GM23338 (cell line): ENCODE results near the gene SANBR. TPM values are rescaled to one million over a fixed set of nuclear protein-coding genes. Genes with fewer than 3 reads are reported as not detected.

Experiments used
- ATAC-seq: fragments of 200-7000 bp; cut with Tn5 transposase; 3 replicates; pipeline ENCODE4 v1.9.1; 2020
- DNase-seq: peaks from one replicate; pipeline ENCODE4 v3.0.0-alpha.2; 2015; ENCODE audit warnings: low spot score
- H2AFZ ChIP-seq: fragments of 200-600 bp; sonication (generic); 2 replicates; pipeline ENCODE4 v1.8.0; 2016; ENCODE audit warnings: antibody characterized with exemption, mild to moderate bottlenecking, moderate library complexity
- H3F3A ChIP-seq: fragments of 200-600 bp; sonication (generic); replicated peaks from 2 replicates; pipeline ENCODE4 v1.8.0; 2017; ENCODE audit warnings: antibody characterized with exemption, mixed run types, low read depth
- H3K27ac ChIP-seq: fragments of 200-600 bp; sonication (generic); 2 replicates; pipeline ENCODE4 v1.6.1; 2016; ENCODE audit warnings: low read depth
- H3K27me3 ChIP-seq: fragments of 200-600 bp; sonication (generic); 2 replicates; pipeline ENCODE4 v1.8.0; 2016; ENCODE audit warnings: mild to moderate bottlenecking, mixed run types, moderate library complexity; ENCODE audit not compliant: insufficient read depth
- H3K36me3 ChIP-seq: fragments of 200-600 bp; sonication (generic); 2 replicates; pipeline ENCODE4 v1.8.0; 2016; ENCODE audit warnings: mild to moderate bottlenecking; ENCODE audit not compliant: insufficient read depth
- H3K4me1 ChIP-seq: fragments of 200-600 bp; sonication (generic); 2 replicates; pipeline ENCODE4 v1.8.0; 2016; ENCODE audit warnings: mild to moderate bottlenecking, moderate library complexity; ENCODE audit not compliant: insufficient read depth
- H3K4me2 ChIP-seq: fragments of 200-600 bp; sonication (generic); 2 replicates; pipeline ENCODE4 v1.7.1; 2017; ENCODE audit warnings: mixed run types
- H3K4me3 ChIP-seq: fragments of 200-600 bp; sonication (generic); 2 replicates; pipeline ENCODE4 v1.6.1; 2016; ENCODE audit warnings: mixed run types
- H3K79me2 ChIP-seq: fragments of 200-600 bp; sonication (generic); replicated peaks from 2 replicates; pipeline ENCODE4 v1.8.0; 2017; ENCODE audit warnings: mild to moderate bottlenecking; ENCODE audit not compliant: insufficient read depth
- H3K9me2 ChIP-seq: fragments of 200-600 bp; sonication (generic); 2 replicates; pipeline ENCODE4 v1.8.0; 2017; ENCODE audit not compliant: insufficient read depth
- H4K20me1 ChIP-seq: fragments of 200-600 bp; sonication (generic); replicated peaks from 2 replicates; pipeline ENCODE4 v1.8.0; 2017; ENCODE audit warnings: mild to moderate bottlenecking; ENCODE audit not compliant: insufficient read depth
- H3K27ac Mint-ChIP-seq: 2 replicates; pipeline ENCODE4 v1.8.0; 2020; ENCODE audit warnings: inconsistent platforms, mild to moderate bottlenecking, moderate library complexity, mixed read lengths
- H3K27me3 Mint-ChIP-seq: 3 replicates; pipeline ENCODE4 v1.8.0; 2022; ENCODE audit warnings: low read depth, mild to moderate bottlenecking, moderate library complexity, mixed read lengths, inconsistent platforms; ENCODE audit not compliant: insufficient read depth, poor library complexity
- H3K36me3 Mint-ChIP-seq: 3 replicates; pipeline ENCODE4 v1.8.0; 2021; ENCODE audit warnings: low read depth, mild to moderate bottlenecking, inconsistent platforms, moderate library complexity, mixed read lengths
- H3K4me1 Mint-ChIP-seq: 3 replicates; pipeline ENCODE4 v1.8.0; 2020; ENCODE audit warnings: mild to moderate bottlenecking, inconsistent platforms, mixed read lengths
- H3K4me3 Mint-ChIP-seq: 3 replicates; pipeline ENCODE4 v1.8.0; 2021; ENCODE audit warnings: moderate library complexity, mild to moderate bottlenecking, inconsistent platforms, mixed read lengths
- H3K9me3 Mint-ChIP-seq: 3 replicates; pipeline ENCODE4 v1.8.0; 2020; ENCODE audit warnings: moderate library complexity, mild to moderate bottlenecking, inconsistent platforms, mixed read lengths
- EZH2 ChIP-seq: fragments of 200-600 bp; sonication (generic); IDR thresholded peaks from one replicate; pipeline ENCODE4 v1.8.0; 2017; ENCODE audit warnings: antibody characterized with exemption, mild to moderate bottlenecking, low read depth; ENCODE audit not compliant: unreplicated experiment
- EZH2phosphoT487 ChIP-seq: fragments of 200-600 bp; sonication (generic); IDR thresholded peaks from one replicate; pipeline ENCODE4 v1.8.1; 2018; ENCODE audit warnings: antibody characterized with exemption; ENCODE audit not compliant: unreplicated experiment
- JUNB ChIP-seq: IDR thresholded peaks from one replicate; pipeline ENCODE4 v1.6.1; 2016; ENCODE audit warnings: antibody characterized with exemption; ENCODE audit not compliant: unreplicated experiment
- NANOG ChIP-seq: IDR thresholded peaks from 2 replicates; pipeline ENCODE4 v1.6.1; 2016; ENCODE audit warnings: antibody characterized with exemption, borderline replicate concordance
- STAT1 ChIP-seq: IDR thresholded peaks from one replicate; pipeline ENCODE4 v1.6.1; 2016; ENCODE audit warnings: antibody characterized with exemption; ENCODE audit not compliant: unreplicated experiment
- ZNF114 ChIP-seq: fragments of 250-450 bp; sonication (Bioruptor Pico); IDR thresholded peaks from 2 replicates; pipeline ENCODE4 v1.5.0; 2020; ENCODE audit warnings: mild to moderate bottlenecking, moderate library complexity
- ZNF331 ChIP-seq: fragments of 250-450 bp; sonication (Bioruptor Pico); IDR thresholded peaks from 2 replicates; pipeline ENCODE4 v1.5.0; 2020; ENCODE audit warnings: low read depth, mild to moderate bottlenecking, moderate library complexity
- ZNF462 ChIP-seq: fragments of 250-450 bp; sonication (Bioruptor Pico); IDR thresholded peaks from 2 replicates; pipeline ENCODE4 v1.5.0; 2020; ENCODE audit warnings: mild to moderate bottlenecking, moderate library complexity
- polyA plus RNA-seq: library from polyadenylated mRNA; unstranded; fragments of >200 nt; fragmentation: Nextera tagmentation; extraction: Ambion mirVana; gene quantifications from 2 replicates; pipeline ENCODE4 v1.2.1, GENCODE V29; 2016
- total RNA-seq: library from RNA; depleted of rRNA; stranded (reverse); fragments of >200 nt; shearing (Covaris generic); gene quantifications from 2 replicates; pipeline ENCODE4 v1.2.3, GENCODE V29; 2014
- TF ChIP-seq, protein P1 (sequence below): IDR thresholded peaks from 2 replicates; pipeline ENCODE4 v1.6.1; 2016; ENCODE audit warnings: antibody characterized with exemption
- TF ChIP-seq, protein P2 (sequence below), 2 experiments: fragments of 200-600 bp in 1 of 2; sonication (generic) in 1 of 2; conservative IDR thresholded peaks; 2 replicates each; pipeline versions ENCODE4 v1.5.1 to v1.6.1; 2016 to 2017; ENCODE audit warnings: antibody characterized with exemption in 2 of 2, low read depth in 2 of 2, mild to moderate bottlenecking in 2 of 2, moderate library complexity in 1 of 2

The SANBR gene
- total and polyA plus RNA-seq, 2 experiments from 2014 or later, result 8.4 to 10.8 TPM

GRCh38 chr2:61045226-61045625, 20.4 kb upstream of the SANBR start (continued):
- no peak for TF ChIP-seq JUNB

- Mint-ChIP-seq H3K27ac (no peak overlapping the region), H3K4me3 (no peak overlapping the region), H3K9me3 (no peaks in the 10 kb centered on the region), H3K27me3 (no peaks in the 10 kb centered on the region), H3K36me3 (peaks cover 14% of the 10 kb centered on the region), H3K4me1 (no peaks in the 10 kb centered on the region)
- Histone ChIP-seq H3K79me2 (no peaks in the 10 kb centered on the region), H3K4me1 (no peaks in the 10 kb centered on the region), H3K4me2 (no peak overlapping the region), H3F3A (no peaks in the 10 kb centered on the region), H3K36me3 (no peaks in the 10 kb centered on the region; the same call in none of the 2 replicates), H3K27ac (no peak overlapping the region), H2AFZ (no peak overlapping the region), H4K20me1 (no peaks in the 10 kb centered on the region), H3K27me3 (no peaks in the 10 kb centered on the region), H3K9me2 (no peaks in the 10 kb centered on the region), H3K4me3 (no peak overlapping the region)
- ATAC-seq (no peak), DNase-seq (no peak)
- no peak for TF ChIP-seq EZH2
- TF ChIP-seq EZH2phosphoT487, result no peak
These were observed 19.7 kb upstream of the SANBR start for GRCh38 chr2:61045999-61046398.

- DNase-seq (no peak), ATAC-seq (no peak)
- Histone ChIP-seq H3K9me2 (no peaks in the 10 kb centered on the region), H3K4me1 (no peaks in the 10 kb centered on the region), H2AFZ (no peak overlapping the region), H3K27me3 (no peaks in the 10 kb centered on the region), H3K79me2 (no peaks in the 10 kb centered on the region), H4K20me1 (no peaks in the 10 kb centered on the region), H3K4me2 (no peak overlapping the region), H3F3A (no peaks in the 10 kb centered on the region), H3K36me3 (no peaks in the 10 kb centered on the region; the same call in 1 of the 2 replicates), H3K27ac (no peak overlapping the region), H3K4me3 (no peak overlapping the region)
- Mint-ChIP-seq H3K4me3 (no peak overlapping the region), H3K36me3 (peaks cover 13% of the 10 kb centered on the region; the same call in 2 of the 3 replicates), H3K9me3 (no peaks in the 10 kb centered on the region), H3K27me3 (peaks cover 1% of the 10 kb centered on the region), H3K4me1 (no peaks in the 10 kb centered on the region), H3K27ac (no peak overlapping the region)
- TF ChIP-seq, protein P1, sequence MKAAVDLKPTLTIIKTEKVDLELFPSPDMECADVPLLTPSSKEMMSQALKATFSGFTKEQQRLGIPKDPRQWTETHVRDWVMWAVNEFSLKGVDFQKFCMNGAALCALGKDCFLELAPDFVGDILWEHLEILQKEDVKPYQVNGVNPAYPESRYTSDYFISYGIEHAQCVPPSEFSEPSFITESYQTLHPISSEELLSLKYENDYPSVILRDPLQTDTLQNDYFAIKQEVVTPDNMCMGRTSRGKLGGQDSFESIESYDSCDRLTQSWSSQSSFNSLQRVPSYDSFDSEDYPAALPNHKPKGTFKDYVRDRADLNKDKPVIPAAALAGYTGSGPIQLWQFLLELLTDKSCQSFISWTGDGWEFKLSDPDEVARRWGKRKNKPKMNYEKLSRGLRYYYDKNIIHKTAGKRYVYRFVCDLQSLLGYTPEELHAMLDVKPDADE, result no peak
- no peak for TF ChIP-seq NANOG
- TF ChIP-seq, protein P2, sequence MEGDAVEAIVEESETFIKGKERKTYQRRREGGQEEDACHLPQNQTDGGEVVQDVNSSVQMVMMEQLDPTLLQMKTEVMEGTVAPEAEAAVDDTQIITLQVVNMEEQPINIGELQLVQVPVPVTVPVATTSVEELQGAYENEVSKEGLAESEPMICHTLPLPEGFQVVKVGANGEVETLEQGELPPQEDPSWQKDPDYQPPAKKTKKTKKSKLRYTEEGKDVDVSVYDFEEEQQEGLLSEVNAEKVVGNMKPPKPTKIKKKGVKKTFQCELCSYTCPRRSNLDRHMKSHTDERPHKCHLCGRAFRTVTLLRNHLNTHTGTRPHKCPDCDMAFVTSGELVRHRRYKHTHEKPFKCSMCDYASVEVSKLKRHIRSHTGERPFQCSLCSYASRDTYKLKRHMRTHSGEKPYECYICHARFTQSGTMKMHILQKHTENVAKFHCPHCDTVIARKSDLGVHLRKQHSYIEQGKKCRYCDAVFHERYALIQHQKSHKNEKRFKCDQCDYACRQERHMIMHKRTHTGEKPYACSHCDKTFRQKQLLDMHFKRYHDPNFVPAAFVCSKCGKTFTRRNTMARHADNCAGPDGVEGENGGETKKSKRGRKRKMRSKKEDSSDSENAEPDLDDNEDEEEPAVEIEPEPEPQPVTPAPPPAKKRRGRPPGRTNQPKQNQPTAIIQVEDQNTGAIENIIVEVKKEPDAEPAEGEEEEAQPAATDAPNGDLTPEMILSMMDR (conservative IDR thresholded peaks at IDR 0.05; ENCODE audit: low read depth in 2 of 2), result no peak
- TF ChIP-seq ZNF331, result no peak
- no peak for TF ChIP-seq EZH2phosphoT487
- TF ChIP-seq ZNF114 (CRISPR knock-in tag), result no peak
- no peak for TF ChIP-seq EZH2
- no peak for TF ChIP-seq STAT1
- TF ChIP-seq ZNF462 (CRISPR knock-in tag), result no peak
- TF ChIP-seq JUNB, result no peak
These were observed 10.1 kb upstream of the SANBR start for GRCh38 chr2:61055557-61055956.
